Liver (tissue), 9 donors: Measurements from ENCODE around the gene SERPINA3. TPM values are rescaled to one million over a fixed set of nuclear protein-coding genes. Genes with fewer than 3 reads are reported as not detected.
A peak's percentile ranks its signal among the peaks of the same experiment; 100 is the strongest.

Experiments
- DNase-seq: peaks from one replicate; pipeline ENCODE4 v3.0.0-alpha.2; 2017; ENCODE audit warnings: low spot score
- H3K27ac ChIP-seq, 2 donors: one replicate each; pipeline ENCODE4 v1.7.0; 2013; ENCODE audit warnings: inconsistent platforms in 2 of 2, low read length in 2 of 2, control low read depth in 1 of 2, low read depth in 1 of 2, mild to moderate bottlenecking in 1 of 2
- H3K27me3 ChIP-seq, 4 donors: one replicate each; pipeline versions ENCODE4 v1.6.1 to v1.7.0; 2013; ENCODE audit warnings: low read length in 3 of 4, inconsistent platforms in 1 of 4, mild to moderate bottlenecking in 1 of 4, moderate library complexity in 1 of 4; ENCODE audit not compliant: control insufficient read depth in 4 of 4, insufficient read depth in 4 of 4
- H3K36me3 ChIP-seq, 4 donors: one replicate each; pipeline versions ENCODE4 v1.6.1 to v1.7.0; 2013; ENCODE audit warnings: low read length in 3 of 4, mild to moderate bottlenecking in 3 of 4, low read depth in 1 of 4, moderate library complexity in 1 of 4; ENCODE audit not compliant: control insufficient read depth in 4 of 4, insufficient read depth in 3 of 4
- H3K4me1 ChIP-seq, 4 donors: one replicate each; pipeline versions ENCODE4 v1.6.1 to v1.7.0; 2013; ENCODE audit warnings: low read length in 3 of 4, mild to moderate bottlenecking in 3 of 4, moderate library complexity in 1 of 4; ENCODE audit not compliant: control insufficient read depth in 4 of 4, insufficient read depth in 4 of 4
- H3K4me3 ChIP-seq, 3 donors: one replicate each; pipeline versions ENCODE4 v1.6.1 to v1.7.0; 2013; ENCODE audit warnings: low read length in 3 of 3, control low read depth in 1 of 3, low read depth in 1 of 3, mild to moderate bottlenecking in 1 of 3
- H3K9ac ChIP-seq, 2 donors: one replicate each; pipeline ENCODE4 v1.7.0; 2013; ENCODE audit warnings: low read length in 2 of 2, mild to moderate bottlenecking in 2 of 2, moderate library complexity in 2 of 2, control low read depth in 1 of 2, low read depth in 1 of 2
- H3K9me3 ChIP-seq, 4 donors: one replicate each; pipeline versions ENCODE4 v1.6.1 to v1.7.0; 2013; ENCODE audit warnings: low read length in 3 of 4; ENCODE audit not compliant: control insufficient read depth in 4 of 4
- FOXA1 ChIP-seq: IDR thresholded peaks from 2 replicates; pipeline ENCODE4 v1.6.1; 2016; ENCODE audit warnings: antibody characterized with exemption
- GABPA ChIP-seq, 2 donors: IDR thresholded peaks in 1 of 2; conservative IDR thresholded peaks in 1 of 2; 2 replicates each; pipeline ENCODE4 v1.6.1; 2016; ENCODE audit warnings: antibody characterized with exemption in 2 of 2, mild to moderate bottlenecking in 1 of 2, moderate library complexity in 1 of 2
- HNF4A ChIP-seq, 2 donors: conservative IDR thresholded peaks; 2 replicates each; pipeline ENCODE4 v1.6.1; 2016; ENCODE audit warnings: antibody characterized with exemption in 2 of 2, mild to moderate bottlenecking in 2 of 2
- HNF4G ChIP-seq: IDR thresholded peaks from 2 replicates; pipeline ENCODE4 v1.6.1; 2016; ENCODE audit warnings: antibody characterized with exemption
- RAD21 ChIP-seq, 2 donors: IDR thresholded peaks; 2 replicates each; pipeline ENCODE4 v1.6.1; 2016; ENCODE audit warnings: antibody characterized with exemption in 2 of 2, mild to moderate bottlenecking in 2 of 2
- REST ChIP-seq: IDR thresholded peaks from 2 replicates; pipeline ENCODE4 v1.6.1; 2016; ENCODE audit warnings: antibody characterized with exemption, mild to moderate bottlenecking
- SP1 ChIP-seq: IDR thresholded peaks from 2 replicates; pipeline ENCODE4 v1.6.1; 2018; ENCODE audit warnings: antibody characterized with exemption, mild to moderate bottlenecking
- TAF1 ChIP-seq: conservative IDR thresholded peaks from 2 replicates; pipeline ENCODE4 v1.6.1; 2016; ENCODE audit warnings: antibody characterized with exemption, mild to moderate bottlenecking
- YY1 ChIP-seq: IDR thresholded peaks from 2 replicates; pipeline ENCODE4 v1.6.1; 2016; ENCODE audit warnings: antibody characterized with exemption, mild to moderate bottlenecking
- ZBTB33 ChIP-seq: IDR thresholded peaks from 2 replicates; pipeline ENCODE4 v1.6.1; 2016; ENCODE audit warnings: antibody characterized with exemption
- WGBS: extraction: QIAGEN DNeasy Blood & Tissue Kit; methylation state at CpG from one replicate; pipeline ENCODE4 v1.1.7; 2013; 5-methylcytosine and 5-hydroxymethylcytosine counted together
- polyA plus RNA-seq, 2 donors: library from polyadenylated mRNA; stranded (reverse) in 1 of 2; unstranded in 1 of 2; fragments of 200-250 nt in 1 of 2; fragments of >200 nt in 1 of 2; fragmentation: Nextera tagmentation in 1 of 2; extraction: Ambion mirVana in 1 of 2; gene quantifications; one replicate each; pipeline versions ENCODE4 v1.2.1 to v1.2.3, GENCODE V29; 2013 to 2015
- total RNA-seq, 2 donors: library from RNA; depleted of rRNA; stranded (reverse); fragments of >200 nt; gene quantifications; one replicate each; pipeline ENCODE4 v1.2.3, GENCODE V29; 2014
- donor health status: healthy.
- donor health status: healthy.
- donor health status: healthy.
- donor health status: healthy.
- donor health status: healthy.

SERPINA3 gene
- total and polyA plus RNA-seq, 4 donors: 2,087 to 17,984 (median 13,009) TPM

GRCh38 chr14:94562941-94563883 lies 49.0 kb upstream of the SERPINA3 start:
- no peaks in the 10 kb centered on the region for H3K27me3 ChIP-seq
- peak overlapping the region in 1 of 3 donors; percentile 54 for H3K4me3 ChIP-seq
- H3K9ac ChIP-seq: no peak overlapping the region
- peaks cover 25 to 79% (median 61%) of the 10 kb centered on the region in 4 donors for H3K4me1 ChIP-seq
- TF ChIP-seq GABPA (IDR thresholded peaks at IDR 0.05 in 1 of 2, conservative IDR thresholded peaks at IDR 0.05 in 1 of 2) (no peak), HNF4G (no peak), ZBTB33 (no peak), YY1 (no peak), HNF4A (conservative IDR thresholded peaks at IDR 0.05) (peak in 1 of 2 donors; percentile 1), SP1 (no peak)
- H3K27ac ChIP-seq: no peak overlapping the region
- peaks cover 0 to 25% (median 12%) of the 10 kb centered on the region in 4 donors for H3K36me3 ChIP-seq
- DNase-seq: no peak
- no peaks in the 10 kb centered on the region for H3K9me3 ChIP-seq
- 79% methylated on average over 16 of the region's 16 CpGs for WGBS

- Histone ChIP-seq H3K9ac (no peak overlapping the region), H3K36me3 (peaks cover 0 to 27% (median 12%) of the 10 kb centered on the region in 4 donors), H3K27me3 (no peaks in the 10 kb centered on the region), H3K9me3 (no peaks in the 10 kb centered on the region), H3K4me3 (no peak overlapping the region), H3K27ac (no peak overlapping the region), H3K4me1 (peaks cover 24 to 76% (median 62%) of the 10 kb centered on the region in 4 donors)
- no peak for TF ChIP-seq TAF1
- DNase-seq: no peak
Measured at GRCh38 chr14:94564381-94564780, 47.8 kb upstream of the SERPINA3 start.

DNA sequence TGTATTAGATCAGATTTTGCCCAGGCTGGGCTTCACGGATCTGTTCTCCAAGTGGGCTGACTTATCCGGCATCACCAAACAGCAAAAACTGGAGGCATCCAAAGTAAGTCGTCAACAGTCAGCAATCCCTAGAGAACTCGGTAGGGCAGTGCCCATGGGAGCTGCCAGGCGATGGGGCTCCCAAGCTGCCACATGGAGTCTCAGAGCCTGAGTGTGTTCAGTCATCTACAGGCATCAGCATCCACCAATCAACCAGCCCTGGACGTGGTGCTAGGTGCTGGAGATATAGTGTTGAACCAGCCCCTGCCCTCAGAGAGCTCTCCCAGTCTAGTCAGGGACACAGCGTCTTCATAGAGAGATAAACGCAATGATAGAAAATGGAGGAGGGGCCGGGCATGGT lies 44.0 kb upstream of the SERPINA3 start:
- H3K4me1 ChIP-seq: peaks cover 28 to 81% (median 66%) of the 10 kb centered on the region in 4 donors
- H3K27me3 ChIP-seq: no peaks in the 10 kb centered on the region
- peaks cover 0 to 27% (median 12%) of the 10 kb centered on the region in 4 donors for H3K36me3 ChIP-seq
- H3K9me3 ChIP-seq: no peaks in the 10 kb centered on the region
- no peak overlapping the region for H3K4me3 ChIP-seq
- WGBS: 94% methylated on average over 9 of the region's 9 CpGs
- H3K9ac ChIP-seq: no peak overlapping the region
- no peak overlapping the region for H3K27ac ChIP-seq
- DNase-seq: no peak
- no peak for TF ChIP-seq FOXA1
- TF ChIP-seq HNF4G: no peak
- TF ChIP-seq RAD21 (IDR thresholded peaks at IDR 0.05): no peak
- no peak for TF ChIP-seq REST
